Stomach smooth muscle (tissue), 2 donors: ENCODE measurements around the gene MRRF.
"Not testable (repeated sequence)": the region's sequence is repeated elsewhere in the genome, so short reads cannot be mapped to it uniquely, and the experiment has no call there.

Experiments used
- H3K27ac ChIP-seq: one replicate; pipeline ENCODE4 v1.7.0; 2013; ENCODE audit warnings: mild to moderate bottlenecking, low read length, inconsistent platforms
- H3K27me3 ChIP-seq, 2 donors: one replicate each; pipeline ENCODE4 v1.7.0; 2013; ENCODE audit warnings: low read length in 2 of 2; ENCODE audit not compliant: insufficient read depth in 2 of 2, control insufficient read depth in 1 of 2
- H3K36me3 ChIP-seq, 2 donors: one replicate each; pipeline ENCODE4 v1.7.0; 2013; ENCODE audit warnings: low read length in 2 of 2; ENCODE audit not compliant: control insufficient read depth in 2 of 2, insufficient read depth in 2 of 2
- H3K4me1 ChIP-seq: one replicate; pipeline ENCODE4 v1.7.0; 2013; ENCODE audit warnings: low read length; ENCODE audit not compliant: control insufficient read depth, insufficient read depth
- H3K4me3 ChIP-seq, 2 donors: one replicate each; pipeline ENCODE4 v1.7.0; 2013; ENCODE audit warnings: low read length in 2 of 2
- H3K9ac ChIP-seq, 2 donors: one replicate each; pipeline ENCODE4 v1.7.0; 2013; ENCODE audit warnings: low read length in 2 of 2, mild to moderate bottlenecking in 1 of 2
- H3K9me3 ChIP-seq, 2 donors: one replicate each; pipeline ENCODE4 v1.7.0; 2013; ENCODE audit warnings: low read length in 2 of 2; ENCODE audit not compliant: control insufficient read depth in 2 of 2
- donor health status: healthy.
- donor health status: Pancreatic carcinoma.

The MRRF gene

GRCh38 chr9:122354536-122355199 lies 90.0 kb downstream of the MRRF start:
- Histone ChIP-seq H3K27ac (no peak overlapping the region), H3K9me3 (no peaks in the 10 kb centered on the region), H3K27me3 (no peaks in the 10 kb centered on the region), H3K9ac (no peak overlapping the region), H3K36me3 (no peaks in the 10 kb centered on the region), H3K4me3 (no peak overlapping the region), H3K4me1 (peaks cover 5% of the 10 kb centered on the region)

GRCh38 chr9:122355336-122355875 lies 90.7 kb downstream of the MRRF start:
- Histone ChIP-seq H3K36me3 (no peaks in the 10 kb centered on the region), H3K9ac (no peak overlapping the region), H3K4me3 (no peak overlapping the region), H3K27me3 (no peaks in the 10 kb centered on the region), H3K9me3 (no peaks in the 10 kb centered on the region), H3K4me1 (peaks cover 4% of the 10 kb centered on the region), H3K27ac (no peak overlapping the region)

DNA sequence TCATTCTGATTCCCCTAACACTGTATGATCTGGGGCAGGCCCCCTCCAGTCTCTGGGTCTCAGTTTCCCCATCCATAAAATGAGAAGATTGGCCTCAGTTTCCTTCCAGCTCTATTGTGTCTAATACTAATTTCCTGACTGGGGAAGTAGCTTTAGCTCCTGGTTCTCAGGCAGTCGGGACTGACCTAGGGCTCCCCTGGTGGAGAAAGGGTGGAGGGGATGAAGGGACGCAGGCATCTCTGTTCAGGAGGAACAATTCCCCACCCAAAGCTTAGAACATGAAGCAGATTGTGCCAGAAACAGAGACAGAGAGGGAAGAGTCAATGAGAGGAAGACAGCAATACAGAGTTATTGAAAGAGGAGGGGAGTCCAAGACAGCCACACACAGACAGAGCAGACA lies 91.9 kb downstream of the MRRF start:
- Histone ChIP-seq H3K27me3 (no peaks in the 10 kb centered on the region), H3K4me3 (no peak overlapping the region), H3K27ac (no peak overlapping the region), H3K36me3 (no peaks in the 10 kb centered on the region), H3K4me1 (no peaks in the 10 kb centered on the region), H3K9me3 (no peaks in the 10 kb centered on the region), H3K9ac (no peak overlapping the region)

- Histone ChIP-seq H3K9me3 (no peaks in the 10 kb centered on the region), H3K4me3 (no peak overlapping the region), H3K4me1 (no peaks in the 10 kb centered on the region), H3K27me3 (no peaks in the 10 kb centered on the region), H3K36me3 (no peaks in the 10 kb centered on the region), H3K9ac (no peak overlapping the region), H3K27ac (no peak overlapping the region)
Observed at GRCh38 chr9:122360891-122361290, 96.2 kb downstream of the MRRF start.

GRCh38 chr9:122363131-122363530 lies 98.4 kb downstream of the MRRF start:
- H3K36me3 ChIP-seq, H3K9me3 ChIP-seq, H3K4me3 ChIP-seq, H3K27me3 ChIP-seq, H3K4me1 ChIP-seq, H3K9ac ChIP-seq, H3K27ac ChIP-seq: not testable (repeated sequence)

- H3K36me3 ChIP-seq: no peaks in the 10 kb centered on the region
- H3K27me3 ChIP-seq: no peaks in the 10 kb centered on the region
- no peak overlapping the region for H3K4me3 ChIP-seq
- no peak overlapping the region for H3K9ac ChIP-seq
- no peak overlapping the region for H3K27ac ChIP-seq
- H3K4me1 ChIP-seq: no peaks in the 10 kb centered on the region
- no peaks in the 10 kb centered on the region for H3K9me3 ChIP-seq
Observed at GRCh38 chr9:122364117-122364782, 99.6 kb downstream of the MRRF start.

GRCh38 chr9:122364783-122365150 lies 100.1 kb downstream of the MRRF start:
- no peak overlapping the region for H3K9ac ChIP-seq
- no peaks in the 10 kb centered on the region for H3K9me3 ChIP-seq
- no peaks in the 10 kb centered on the region for H3K4me1 ChIP-seq
- no peak overlapping the region for H3K27ac ChIP-seq
- no peaks in the 10 kb centered on the region for H3K27me3 ChIP-seq
- H3K36me3 ChIP-seq: no peaks in the 10 kb centered on the region
- no peak overlapping the region for H3K4me3 ChIP-seq

DNA sequence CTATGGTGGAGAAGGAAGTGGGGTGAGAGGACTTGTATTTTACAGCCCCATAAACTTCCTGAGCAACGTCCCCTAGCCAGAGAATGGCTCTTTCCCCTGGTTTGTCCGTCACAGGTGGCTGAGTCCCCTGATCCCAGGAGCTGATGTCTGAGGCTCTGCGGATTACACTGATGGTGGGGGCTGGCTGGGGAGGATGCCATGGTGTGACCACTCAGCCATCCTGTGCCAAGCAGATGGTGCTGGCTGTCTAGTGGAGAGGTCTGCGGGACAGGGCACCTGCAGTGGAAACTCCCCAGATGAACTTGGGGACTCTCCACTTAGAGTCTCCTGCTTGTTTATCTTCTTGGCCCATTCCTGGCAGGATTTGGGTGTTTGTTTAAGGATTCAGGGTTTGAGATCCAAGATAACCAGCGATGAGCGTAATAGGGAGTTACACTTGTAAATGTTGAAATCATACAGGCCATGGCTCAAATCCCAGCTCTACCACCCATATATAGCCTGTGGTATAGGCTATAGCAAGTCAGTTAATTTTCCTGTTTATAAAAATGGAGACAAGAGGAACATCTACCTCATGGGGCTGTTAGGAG lies 101.5 kb downstream of the MRRF start:
- Histone ChIP-seq H3K9me3 (no peaks in the 10 kb centered on the region), H3K36me3 (no peaks in the 10 kb centered on the region), H3K27ac (no peak overlapping the region), H3K9ac (no peak overlapping the region), H3K27me3 (no peaks in the 10 kb centered on the region), H3K4me3 (no peak overlapping the region), H3K4me1 (peaks cover 6% of the 10 kb centered on the region)

DNA sequence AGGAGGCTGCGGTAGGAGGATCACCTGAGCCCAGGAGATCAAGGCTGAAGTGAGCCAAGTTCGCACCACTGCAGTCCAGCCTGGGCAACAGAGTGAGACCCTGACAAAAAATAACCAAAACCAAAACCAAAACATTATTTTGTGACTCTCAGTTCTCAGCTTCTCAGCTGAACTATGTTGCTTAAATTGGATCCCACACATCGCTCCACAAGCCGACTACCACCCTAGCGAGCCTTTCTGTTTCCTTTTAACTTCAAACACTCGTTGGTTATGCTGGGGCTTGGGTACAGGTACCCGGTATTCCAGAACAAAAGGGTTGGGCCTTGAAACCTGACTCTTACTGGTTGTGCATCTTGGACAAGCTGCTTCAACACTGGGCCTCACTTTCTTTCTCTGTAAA lies 102.4 kb downstream of the MRRF start:
- no peaks in the 10 kb centered on the region for H3K27me3 ChIP-seq
- no peak overlapping the region for H3K4me3 ChIP-seq
- H3K36me3 ChIP-seq: no peaks in the 10 kb centered on the region
- H3K27ac ChIP-seq: no peak overlapping the region
- H3K9me3 ChIP-seq: no peaks in the 10 kb centered on the region
- H3K4me1 ChIP-seq: peaks cover 13% of the 10 kb centered on the region
- H3K9ac ChIP-seq: no peak overlapping the region

DNA sequence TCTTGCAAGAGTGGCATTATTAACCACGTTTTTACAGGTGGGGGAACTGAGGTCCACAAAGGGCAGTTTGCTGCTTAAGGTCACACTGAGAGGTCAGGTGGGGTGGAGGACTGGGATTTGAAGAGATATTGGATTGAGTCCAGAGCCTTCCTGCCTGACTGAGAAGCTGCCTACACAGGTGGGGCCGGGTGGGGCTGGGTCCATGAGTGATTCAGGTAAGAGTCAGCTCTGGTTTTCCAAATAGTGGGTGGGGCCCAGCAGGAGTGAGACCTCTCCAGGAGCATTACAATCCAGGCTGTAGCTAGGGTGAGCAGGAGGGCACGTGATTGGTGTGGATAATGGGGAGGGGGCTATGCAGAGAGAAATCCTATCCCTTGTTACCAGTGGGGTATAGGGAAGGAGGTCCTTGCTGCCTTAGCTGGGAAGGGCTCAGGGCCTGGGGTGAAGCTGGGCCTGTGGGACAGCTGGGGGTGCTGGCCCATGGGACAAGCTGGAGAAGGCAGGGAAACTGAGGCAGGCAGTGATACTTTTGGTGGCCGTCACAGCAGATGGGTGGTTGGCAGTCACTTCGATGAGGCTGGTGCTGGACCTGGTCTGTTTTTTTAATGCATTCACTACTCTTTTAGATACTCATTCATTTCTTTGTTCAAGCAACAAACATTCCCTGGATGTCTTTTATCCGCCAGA lies 103.2 kb downstream of the MRRF start:
- Histone ChIP-seq H3K36me3 (no peaks in the 10 kb centered on the region), H3K9ac (no peak overlapping the region), H3K27me3 (no peaks in the 10 kb centered on the region), H3K4me1 (peaks cover 21% of the 10 kb centered on the region), H3K9me3 (no peaks in the 10 kb centered on the region), H3K27ac (no peak overlapping the region), H3K4me3 (no peak overlapping the region)
